NT2/D1 (cell line): ENCODE data around the gene CALML6.

Experiments
- SUZ12 ChIP-seq: IDR thresholded peaks from 2 replicates; pipeline ENCODE4 v1.6.1; 2011; ENCODE audit not compliant: insufficient read length, insufficient read depth; ENCODE audit errors: extremely low read depth
- YY1 ChIP-seq: IDR thresholded peaks from 2 replicates; pipeline ENCODE4 v1.6.1; 2011; ENCODE audit not compliant: insufficient read length, insufficient read depth
- ZNF274 ChIP-seq: IDR thresholded peaks from 2 replicates; pipeline ENCODE4 v1.6.1; 2011; ENCODE audit warnings: mild to moderate bottlenecking, low read depth, low read length

DNA sequence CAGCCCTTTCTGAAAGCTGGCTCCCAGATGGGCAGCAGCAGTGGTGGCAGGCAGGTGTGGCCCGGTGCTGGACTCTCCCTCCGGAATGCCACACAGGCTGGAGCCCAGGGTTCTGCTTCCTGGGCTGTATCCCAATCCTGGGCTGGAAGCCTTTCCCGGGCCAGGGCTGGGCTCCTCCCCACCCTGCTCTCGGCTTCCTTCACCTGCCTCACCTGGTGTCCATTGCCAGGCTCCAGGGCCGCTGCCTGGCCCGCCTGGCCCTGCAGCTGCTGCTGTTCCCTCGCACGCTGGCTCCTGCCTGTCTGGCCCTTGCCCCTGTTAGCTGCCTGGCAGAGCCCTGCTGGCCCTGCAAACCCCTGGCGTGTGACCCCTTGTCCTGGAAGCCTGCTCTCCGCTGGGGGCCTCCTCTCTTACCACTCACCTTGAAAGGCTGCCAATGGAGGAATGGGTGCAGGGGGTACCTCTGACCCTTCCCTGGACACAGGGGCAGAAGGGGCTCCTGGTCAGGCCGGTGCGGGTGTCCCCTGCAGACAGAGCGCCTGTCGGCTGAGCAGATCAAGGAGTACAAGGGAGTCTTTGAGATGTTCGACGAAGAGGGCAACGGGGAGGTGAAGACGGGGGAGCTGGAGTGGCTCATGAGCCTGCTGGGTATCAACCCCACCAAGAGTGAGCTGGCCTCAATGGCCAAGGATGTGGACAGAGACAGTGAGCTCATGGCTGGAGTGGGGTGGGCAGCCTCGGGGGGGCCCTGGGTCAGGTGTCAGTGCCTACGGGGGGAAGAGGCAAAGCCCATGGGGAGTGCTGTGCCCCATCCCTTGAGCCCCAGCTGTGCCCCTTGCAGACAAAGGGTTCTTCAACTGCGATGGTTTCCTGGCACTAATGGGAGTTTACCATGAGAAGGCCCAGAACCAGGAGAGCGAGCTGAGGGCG lies 1.1 kb downstream of the CALML6 start:
- TF ChIP-seq YY1 (no peak), SUZ12 (no peak), ZNF274 (no peak)
